A549 (cell line): ENCODE results near the gene THSD7A.

Source experiments
- POLR2A ChIP-seq: IDR thresholded peaks from 2 replicates; pipeline ENCODE4 v1.6.1; 2012; ENCODE audit warnings: mild to moderate bottlenecking, low read length
- TF ChIP-seq, protein P1 (sequence below): fragments of >200 bp; sonication (Bioruptor Twin); formaldehyde crosslinking; IDR thresholded peaks from 3 replicates; pipeline ENCODE4 v1.5.1; 2016

DNA sequence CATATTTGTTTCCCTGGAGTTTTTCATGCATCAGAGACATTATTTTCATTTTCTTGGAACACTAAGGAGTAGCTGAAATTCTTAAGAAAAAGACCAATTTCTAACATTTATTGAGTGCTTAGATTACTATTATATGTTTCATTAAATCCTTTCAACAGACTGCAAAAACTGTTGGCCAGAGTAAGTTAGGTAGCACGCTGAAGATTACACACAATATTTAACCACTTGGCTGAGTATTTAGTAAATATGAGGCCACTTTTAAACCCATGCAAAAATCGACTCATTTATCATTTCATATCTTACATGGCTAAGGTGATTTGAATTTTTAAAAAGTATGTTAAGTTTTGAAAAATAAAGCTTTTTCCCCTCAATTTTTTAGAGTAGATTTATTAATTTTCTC lies 358.8 kb downstream of the THSD7A start:
- TF ChIP-seq, protein P1, sequence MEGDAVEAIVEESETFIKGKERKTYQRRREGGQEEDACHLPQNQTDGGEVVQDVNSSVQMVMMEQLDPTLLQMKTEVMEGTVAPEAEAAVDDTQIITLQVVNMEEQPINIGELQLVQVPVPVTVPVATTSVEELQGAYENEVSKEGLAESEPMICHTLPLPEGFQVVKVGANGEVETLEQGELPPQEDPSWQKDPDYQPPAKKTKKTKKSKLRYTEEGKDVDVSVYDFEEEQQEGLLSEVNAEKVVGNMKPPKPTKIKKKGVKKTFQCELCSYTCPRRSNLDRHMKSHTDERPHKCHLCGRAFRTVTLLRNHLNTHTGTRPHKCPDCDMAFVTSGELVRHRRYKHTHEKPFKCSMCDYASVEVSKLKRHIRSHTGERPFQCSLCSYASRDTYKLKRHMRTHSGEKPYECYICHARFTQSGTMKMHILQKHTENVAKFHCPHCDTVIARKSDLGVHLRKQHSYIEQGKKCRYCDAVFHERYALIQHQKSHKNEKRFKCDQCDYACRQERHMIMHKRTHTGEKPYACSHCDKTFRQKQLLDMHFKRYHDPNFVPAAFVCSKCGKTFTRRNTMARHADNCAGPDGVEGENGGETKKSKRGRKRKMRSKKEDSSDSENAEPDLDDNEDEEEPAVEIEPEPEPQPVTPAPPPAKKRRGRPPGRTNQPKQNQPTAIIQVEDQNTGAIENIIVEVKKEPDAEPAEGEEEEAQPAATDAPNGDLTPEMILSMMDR, result no peak
- no peak for TF ChIP-seq POLR2A
